NCI-H1930 (cell line): ENCODE results near the gene PAQR9.
"Not testable (repeated sequence)": the region's sequence is repeated elsewhere in the genome, so short reads cannot be mapped to it uniquely, and the experiment has no call there.

Experiments used
- DNase-seq, 2 experiments: peaks; one replicate each; lab custom pipeline; 2025; lab: John Stamatoyannopoulos, UW

Gene PAQR9, protein sequence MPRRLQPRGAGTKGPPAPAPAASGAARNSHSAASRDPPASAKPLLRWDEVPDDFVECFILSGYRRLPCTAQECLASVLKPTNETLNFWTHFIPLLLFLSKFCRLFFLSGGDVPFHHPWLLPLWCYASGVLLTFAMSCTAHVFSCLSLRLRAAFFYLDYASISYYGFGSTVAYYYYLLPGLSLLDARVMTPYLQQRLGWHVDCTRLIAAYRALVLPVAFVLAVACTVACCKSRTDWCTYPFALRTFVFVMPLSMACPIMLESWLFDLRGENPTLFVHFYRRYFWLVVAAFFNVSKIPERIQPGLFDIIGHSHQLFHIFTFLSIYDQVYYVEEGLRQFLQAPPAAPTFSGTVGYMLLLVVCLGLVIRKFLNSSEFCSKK

DNA sequence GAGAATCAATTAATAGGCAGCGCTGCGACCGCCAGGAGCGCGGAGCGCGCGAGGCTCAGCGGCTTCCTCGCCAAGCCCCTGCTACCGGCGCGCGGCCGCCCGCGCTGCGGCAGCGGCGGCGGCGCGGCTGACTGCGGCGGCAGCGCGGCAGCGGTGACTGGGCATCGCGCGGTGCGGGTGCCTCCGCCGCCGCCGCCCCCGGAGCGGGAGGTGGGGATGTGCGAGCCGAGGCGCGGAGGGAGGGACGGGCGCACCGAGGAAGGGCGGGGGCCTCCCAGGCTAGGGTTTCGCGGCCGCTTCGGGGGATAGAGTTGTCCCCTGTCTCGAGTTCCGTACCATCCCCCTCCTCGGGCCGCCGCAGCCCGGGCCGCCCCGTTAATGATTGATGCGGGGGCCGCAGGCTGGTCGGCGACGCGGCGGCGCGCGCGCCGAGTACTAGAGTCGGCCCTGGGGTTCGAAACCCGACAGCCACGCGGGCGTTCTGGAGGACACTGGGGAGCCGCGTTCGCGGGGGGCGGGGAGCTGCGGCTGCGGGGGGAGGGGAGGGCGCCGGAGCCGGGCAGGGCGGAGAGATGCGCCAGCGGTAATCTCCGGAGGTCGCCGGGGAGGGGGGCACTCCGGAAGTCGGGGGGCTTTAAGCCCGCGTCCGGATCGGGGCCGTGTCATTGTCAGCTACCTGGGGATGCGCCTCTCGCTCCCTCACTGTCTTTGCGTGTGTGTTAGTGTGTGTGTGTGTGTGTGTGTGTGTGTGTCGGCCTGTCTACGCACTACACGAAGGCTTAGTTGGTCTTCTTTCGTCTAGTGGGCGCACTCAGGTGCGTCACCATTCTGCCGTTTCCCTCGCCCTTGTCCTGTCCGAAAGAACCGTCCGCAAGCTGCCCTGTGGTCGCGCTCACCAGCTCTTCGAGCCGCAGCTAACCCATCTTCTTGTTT is at the start of gene PAQR9:
Gene PAQR9, minus strand, starts transcription at position 159 of the 933 bp plus-strand sequence. CDS start 338 bp downstream, outside the sequence.
- peak; percentile 9 to 45 for DNase-seq

DNA sequence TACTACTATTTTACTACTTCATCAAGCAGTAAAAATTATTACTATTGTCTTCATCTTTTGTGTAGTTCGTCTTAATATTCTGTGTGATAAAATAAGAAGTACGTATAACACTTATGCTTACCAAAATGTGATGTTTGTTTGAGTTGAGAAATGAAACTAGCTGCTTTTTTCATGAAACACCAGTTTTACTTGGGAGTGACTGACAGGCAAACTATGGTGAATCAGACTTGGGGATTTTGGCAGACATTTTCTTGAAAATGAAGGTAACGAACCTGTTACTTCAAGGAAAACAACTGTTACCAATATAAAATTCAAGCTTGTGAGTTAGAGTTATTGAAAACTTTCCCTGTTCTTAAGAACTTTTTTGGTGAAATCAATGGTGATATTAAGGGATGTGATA is 48.2 kb upstream of the PAQR9 start:
- no peak for DNase-seq

DNA sequence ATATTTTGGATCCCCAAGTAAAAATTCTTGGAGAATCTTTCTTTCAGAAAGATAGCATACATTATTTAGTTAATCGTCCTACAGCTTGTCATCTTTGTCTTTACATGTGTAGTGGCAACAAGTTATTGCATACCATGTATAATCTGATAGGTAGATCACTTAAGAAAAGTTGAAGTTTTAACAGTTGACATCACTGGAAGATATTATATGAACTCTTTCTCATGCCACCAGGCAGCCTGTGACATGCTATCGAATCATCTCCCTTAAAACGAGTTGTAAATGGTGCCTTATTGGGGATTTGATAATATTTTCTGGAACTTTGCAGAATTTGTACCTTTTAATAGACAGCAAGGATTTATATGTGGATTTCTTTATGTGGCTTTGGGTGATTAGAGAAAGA is 46.5 kb upstream of the PAQR9 start:
- no peak for DNase-seq

DNA sequence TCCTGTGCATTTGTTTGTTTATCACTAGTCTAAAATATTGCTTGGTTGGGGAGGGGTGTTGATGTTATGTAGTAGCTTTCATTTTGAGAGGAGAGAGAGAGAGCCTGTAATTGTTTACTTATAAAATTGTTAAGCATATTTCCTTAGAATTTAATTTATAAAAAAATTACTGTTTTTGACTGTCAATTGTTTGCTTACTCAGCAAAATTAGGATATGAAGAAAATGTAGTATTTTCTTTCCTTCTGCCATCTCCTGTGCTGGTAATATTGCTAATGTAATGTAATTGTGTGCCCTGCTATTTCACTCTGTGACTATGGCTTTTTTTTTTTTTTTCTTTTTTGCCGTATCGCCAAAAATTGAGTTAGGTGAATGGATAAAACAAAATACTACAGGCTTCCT is 41.3 kb upstream of the PAQR9 start:
- no peak for DNase-seq

DNA sequence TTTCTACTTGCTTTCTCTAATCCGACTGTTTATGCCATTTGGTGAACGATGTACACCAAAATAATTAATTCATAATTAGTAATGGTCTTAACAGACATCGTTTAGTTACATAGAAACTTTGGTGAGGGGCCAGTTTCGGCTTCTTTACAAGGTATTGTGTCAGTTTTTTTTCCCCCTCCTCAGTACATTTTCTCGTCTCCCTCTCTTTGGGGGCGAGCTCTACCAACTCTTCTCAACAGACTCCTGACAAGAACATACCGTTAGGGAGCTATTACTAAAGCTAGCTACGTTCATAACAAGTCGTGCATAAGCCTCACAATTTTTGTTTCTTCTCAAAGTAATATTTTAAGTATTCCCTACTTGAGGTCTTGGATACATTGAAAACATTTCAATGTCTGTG is 39.3 kb upstream of the PAQR9 start:
- no peak for DNase-seq

DNA sequence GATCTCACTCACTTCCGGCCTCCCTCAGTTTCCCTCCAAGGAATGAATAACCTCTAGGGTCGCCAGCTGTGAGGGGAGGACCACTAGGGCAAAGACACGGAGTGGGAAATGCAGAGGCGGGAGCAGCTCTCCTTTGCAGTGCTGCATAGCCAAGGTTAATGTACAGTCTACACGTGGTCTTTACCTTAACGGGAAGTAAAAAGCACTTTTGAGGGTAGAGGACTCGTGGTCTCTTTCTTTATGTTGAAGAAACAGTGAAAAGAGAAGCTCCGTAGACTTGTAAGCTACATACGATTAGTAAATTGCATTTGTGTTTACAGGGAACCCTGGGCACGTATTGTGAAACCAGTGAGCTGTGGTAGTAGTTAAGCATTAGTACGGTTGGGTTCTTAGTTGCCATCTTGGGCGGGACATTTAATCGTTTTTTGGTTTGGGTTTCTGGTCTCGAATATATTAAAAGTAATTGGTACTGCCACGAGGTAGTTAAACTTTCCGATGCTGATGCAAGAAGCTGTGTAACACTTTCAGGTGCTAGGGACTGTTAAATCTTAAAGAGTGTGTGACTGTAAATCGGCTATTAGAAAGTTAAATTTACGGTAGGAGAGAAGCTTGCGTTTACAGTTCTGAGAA is 38.7 kb upstream of the PAQR9 start:
- no peak for DNase-seq

DNA sequence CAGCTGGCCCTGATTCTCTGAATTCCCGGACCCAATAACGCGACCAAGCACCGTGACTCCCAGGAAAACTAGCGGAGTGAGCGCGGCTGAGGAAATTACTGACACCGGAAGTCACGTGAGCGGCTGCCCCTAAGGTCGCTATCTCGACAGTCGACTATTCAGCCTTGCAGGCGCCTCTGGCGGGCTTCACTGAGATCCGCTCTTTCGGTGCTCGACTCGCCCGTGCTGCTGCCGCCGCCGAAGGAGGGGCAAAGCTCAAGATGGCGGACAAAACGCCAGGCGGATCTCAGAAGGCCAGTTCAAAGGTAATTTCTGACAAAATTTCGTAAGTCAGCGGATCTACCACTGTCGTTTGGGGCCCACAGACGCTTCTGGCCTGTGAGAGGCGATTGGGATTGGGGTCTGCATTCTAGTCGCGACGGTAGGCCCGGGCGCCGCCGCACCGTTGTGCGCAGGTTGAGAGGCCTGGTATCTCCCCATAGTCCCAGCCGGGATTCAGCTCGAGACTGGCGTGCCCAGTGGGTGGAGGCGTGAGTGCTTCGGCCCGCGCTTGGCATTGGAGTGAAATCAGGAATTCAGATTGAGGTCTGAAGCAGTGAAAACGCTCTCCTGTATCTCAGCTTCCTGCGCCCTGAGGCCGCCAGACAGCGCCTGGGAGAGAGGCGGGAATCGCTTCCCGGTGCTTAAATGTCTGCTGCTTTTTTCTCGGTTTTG is 38.1 kb upstream of the PAQR9 start, which contains the start of gene U2SURP:
Gene U2SURP, plus strand, starts transcription at position 202 of the 714 bp plus-strand sequence. Its CDS starts 59 bp downstream, at position 261.
- peak; percentile 92 to 96 for DNase-seq

DNA sequence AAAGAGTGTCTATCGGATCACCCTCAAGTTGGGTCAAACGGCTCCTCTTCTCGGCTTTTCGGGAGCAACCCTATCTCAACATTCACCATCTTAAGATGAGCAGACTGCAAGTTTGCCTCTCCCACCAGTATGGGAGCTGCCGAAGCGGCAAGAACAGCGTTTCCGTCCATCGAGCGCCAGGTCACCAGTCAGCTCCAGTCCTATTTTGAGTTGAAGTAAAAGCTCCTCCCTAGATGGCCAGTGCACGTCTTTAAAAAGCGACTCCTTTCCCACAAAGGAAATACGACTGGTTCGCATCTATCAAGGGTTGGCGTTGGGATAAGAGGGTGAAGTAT is 37.5 kb upstream of the PAQR9 start:
- DNase-seq = peak in 1 of 2 experiments; percentile 69

DNA sequence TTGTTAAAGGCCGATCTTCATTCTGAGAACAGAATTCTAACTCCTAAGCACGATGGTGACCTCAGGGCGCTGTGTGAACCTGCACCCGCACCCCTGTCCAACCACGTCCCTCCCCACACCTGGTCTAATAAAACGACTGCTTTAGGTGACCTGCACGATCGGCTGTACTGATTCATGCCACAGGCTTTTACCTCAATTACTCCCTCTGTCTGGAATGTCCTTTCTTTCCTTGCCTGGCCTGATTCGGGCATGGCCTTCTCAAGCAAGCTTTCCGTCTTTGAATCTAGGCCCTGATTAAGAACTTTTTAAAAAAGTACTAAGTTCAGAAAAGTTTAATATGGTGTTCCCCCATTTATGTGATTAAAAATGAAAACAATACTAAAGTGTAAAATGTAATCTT is 37.1 kb upstream of the PAQR9 start:
- DNase-seq = no peak

DNA sequence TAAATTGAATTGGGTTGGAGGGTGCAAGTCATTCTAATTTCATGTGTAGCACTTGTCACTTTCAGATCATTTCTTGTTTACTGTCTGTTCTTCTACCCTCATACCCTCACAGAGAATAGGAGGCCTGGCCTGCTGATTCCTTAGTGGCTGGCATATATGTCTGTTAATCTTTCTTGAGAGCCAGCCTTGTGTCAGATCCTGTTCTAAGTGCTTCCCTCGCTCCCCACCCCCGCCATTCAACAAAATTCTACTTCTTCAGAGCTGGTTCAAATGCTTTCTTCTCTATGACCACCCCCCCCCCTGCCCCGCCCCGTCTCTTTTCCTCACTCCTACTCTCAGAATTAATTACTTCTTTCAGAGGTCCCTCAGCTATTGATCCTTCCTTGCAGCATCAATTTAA is 36.4 kb upstream of the PAQR9 start:
- DNase-seq = no peak

DNA sequence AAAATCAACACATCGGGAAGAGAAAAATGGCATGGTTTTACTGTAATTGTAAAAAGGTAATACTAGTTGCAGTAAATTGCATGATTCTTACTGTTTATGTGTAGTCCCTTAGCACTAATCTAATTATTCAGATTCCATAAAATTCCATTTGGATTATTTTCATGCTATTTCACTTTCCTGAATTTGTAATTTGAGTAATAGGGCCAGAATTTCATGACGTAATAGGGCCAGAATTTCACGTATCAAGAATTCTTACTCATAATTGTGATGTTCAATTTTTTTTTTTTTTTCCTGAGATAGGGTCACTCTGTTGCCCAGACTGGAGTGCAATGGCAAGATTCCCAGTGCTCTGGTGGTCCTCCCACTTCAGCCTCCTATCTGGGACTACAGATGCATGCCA is 35.0 kb upstream of the PAQR9 start:
- no peak for DNase-seq

DNA sequence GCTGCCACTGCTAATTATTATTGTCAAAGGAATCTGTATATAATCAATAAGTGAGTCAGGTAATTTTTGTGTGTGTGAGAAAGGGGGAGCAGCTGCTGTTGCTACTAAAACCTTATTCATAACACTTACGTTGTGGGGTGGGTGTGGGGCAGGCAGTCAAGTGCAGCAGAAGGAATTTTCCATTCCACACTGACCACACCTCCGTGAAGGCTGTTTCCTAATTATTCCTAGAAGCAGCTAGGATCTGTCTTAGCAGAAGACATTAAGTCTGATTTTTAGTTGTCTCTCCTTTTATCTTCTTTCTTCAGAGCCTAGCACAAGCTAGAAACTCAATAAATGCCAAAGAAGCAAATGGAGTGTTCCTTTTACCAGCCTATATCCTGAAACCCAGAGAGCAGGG is 33.9 kb upstream of the PAQR9 start:
- DNase-seq = no peak

DNA sequence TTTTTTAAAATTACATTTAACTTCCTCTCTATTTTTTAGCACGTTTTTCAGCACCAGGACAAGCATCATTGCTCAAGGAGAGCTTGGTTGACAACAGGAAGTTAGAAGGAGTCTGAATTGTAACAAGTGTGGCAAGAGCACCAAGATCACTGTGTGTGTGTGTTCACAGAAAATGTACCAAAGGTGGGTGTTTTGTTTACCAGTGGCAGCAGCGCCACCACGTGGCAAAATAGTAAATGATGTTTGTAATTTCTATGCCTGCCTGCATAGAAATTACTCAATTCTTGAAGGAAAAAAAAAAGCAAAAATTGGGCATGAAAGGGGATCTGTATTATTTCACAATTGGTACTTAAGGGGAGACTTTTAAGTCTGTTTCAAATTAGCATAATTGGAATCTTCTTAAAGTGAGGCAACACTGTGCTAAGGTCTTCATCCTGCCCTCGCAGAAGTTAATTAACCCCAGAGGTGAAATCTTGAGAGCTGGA is 30.5 kb upstream of the PAQR9 start:
- DNase-seq = peak; percentile 33 to 36

DNA sequence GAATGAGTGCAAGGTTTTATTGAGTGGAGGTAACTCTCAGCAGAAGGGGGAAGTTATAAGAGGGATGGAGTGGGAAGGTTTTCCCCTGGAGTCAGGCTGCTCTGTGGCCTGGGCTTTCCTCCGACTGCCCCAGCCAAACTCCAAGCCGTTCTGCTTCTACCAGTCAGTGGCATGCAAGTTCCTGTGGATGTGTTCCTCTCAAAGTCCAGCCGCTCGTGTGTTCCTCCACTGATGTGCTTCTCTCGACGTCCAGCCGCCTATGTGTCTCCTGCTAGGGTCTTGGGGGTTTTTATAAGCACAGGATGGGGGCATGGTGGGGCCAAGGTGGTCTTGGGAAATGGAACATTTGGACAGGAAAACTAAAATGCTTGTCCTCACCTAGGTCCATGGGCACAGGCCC is 28.8 kb upstream of the PAQR9 start:
- DNase-seq = no peak

DNA sequence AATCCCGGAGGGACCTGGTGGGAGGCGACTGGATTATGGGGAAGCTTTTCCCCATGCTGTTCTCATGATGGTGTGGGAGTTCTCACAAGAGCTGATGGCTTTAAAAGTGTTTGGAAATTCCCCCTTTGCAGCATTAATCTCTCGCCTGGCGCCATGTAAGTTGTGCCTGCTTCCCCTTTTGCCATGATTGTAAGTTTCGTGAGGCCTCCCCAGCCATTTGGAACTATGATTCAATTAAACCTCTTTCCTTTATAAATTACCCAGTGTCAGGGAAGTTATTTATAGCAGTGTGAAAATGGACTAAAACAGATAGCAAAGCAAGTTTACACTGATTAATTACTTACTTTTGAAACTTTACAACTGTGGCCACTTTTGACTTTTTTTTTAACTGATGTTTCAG is 27.2 kb upstream of the PAQR9 start:
- DNase-seq = no peak

DNA sequence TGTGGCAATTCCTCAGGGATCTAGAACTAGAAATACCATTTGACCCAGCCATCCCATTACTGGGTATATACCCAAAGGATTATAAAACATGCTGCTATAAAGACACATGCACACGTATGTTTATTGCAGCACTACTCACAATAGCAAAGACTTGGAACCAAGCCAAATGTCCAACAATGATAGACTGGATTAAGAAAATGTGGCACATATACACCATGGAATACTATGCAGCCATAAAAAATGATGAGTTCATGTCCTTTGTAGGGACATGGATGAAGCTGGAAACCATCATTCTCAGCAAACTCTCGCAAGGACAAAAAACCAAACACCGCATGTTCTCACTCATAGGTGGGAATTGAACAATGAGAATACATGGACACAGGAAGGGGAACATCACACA is 25.4 kb upstream of the PAQR9 start:
- DNase-seq = not testable (repeated sequence)

DNA sequence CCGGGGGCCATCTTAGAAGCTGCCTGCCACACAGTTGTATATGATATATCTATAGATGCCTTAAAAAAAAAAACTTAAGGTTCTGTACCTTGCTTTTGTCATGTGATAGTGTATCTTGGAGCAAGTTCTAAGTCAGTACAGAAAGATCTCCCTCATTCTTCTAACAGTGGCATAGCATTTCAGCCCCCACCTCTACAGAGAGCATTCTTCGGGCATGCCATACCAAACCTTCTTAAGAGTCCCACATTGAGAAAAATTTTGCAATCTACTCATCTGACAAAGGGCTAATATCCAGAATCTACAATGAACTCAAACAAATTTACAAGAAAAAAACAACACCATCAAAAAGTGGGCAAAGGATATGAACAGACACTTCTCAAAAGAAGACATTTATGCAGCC is 24.7 kb upstream of the PAQR9 start:
- DNase-seq = not testable (repeated sequence)

DNA sequence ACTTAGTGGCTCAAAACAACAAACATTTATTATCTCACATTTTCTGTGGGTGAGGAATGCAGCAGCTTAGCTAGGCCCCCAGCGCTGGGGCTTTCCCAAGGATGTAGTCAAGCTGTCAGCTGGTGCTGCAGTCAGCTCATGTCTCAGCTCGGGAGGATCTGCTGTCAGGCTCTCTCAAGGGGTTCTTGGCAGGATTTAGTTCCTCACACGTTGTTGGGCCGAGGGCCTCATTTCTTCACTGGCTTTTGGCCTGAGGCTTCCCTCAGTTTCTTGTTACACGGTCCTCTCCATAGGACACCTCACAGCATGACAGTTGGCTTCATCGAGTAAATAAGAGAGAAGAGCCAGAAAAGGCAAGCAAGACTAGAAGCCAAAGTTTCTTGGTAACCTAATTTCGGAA is 24.2 kb upstream of the PAQR9 start:
- DNase-seq = no peak

DNA sequence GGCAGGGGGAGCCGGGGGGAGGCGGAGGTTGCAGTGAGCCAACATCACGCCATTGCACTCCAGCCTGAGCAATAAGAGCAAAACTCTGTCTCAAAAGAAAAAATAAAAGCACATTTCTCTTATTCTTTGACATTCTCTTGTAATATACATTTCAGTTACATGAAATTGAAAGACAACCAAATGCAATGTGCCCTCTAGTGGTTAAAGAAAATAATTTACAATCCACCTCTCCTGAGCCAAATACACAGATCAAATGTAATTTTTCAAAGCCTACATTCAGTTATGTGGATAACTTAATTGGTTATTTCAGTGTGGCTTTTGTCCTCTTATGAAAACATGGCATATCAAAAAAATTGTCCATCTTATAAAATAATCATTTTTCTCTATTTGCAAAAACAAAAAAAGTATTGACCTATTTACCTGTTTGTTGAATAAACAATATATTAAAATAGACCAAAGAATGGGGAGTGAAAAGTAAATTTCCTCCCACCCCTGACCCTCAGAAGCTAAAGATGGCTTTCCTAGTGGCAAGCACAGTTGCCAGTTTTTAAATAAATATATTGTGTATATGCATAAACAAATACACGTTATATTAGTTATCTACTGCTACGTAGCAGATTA is 23.7 kb upstream of the PAQR9 start:
- DNase-seq = peak; percentile 5 to 32

DNA sequence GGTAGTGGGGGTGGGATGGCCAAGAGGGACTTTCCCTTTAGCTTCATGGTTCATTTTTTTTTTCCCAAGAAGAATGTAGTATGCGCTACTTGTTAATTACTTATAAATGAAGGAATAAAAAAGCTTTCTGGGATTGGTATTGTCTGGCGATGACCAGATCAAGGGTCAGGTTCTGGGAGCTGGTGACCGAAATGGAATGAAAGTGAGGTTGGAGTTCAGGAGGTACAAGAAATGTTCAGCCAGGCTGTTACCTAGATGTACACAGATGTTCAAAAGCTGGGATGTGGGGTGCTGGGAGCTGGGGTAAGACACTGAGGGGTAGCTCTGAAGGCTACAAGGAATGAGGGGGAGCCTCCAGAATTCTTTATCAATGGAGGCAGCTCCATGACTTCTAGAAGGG is 20.8 kb upstream of the PAQR9 start:
- no peak for DNase-seq

DNA sequence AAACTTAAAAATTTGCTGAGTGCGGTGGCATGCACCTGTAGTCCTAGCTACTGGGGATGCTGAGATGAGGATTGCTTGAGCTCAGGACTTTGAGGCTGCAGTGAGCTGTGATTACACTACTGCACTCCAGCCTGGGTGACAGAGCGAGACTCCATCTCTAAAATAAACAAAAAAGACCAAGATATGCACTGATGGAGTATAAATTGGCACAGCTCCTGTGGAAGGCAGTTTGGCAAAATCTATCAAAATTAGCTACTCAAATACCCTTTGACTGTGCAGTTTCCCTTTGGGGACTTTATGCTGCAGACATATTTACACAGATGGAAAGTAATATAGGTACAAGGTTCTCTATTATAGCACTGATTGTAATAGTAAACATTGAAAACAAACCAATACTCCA is 19.8 kb upstream of the PAQR9 start:
- no peak for DNase-seq
